ENCODE data around the gene GALNT15. TPM values are rescaled to one million over a fixed set of nuclear protein-coding genes. Genes with fewer than 3 reads are reported as not detected.

Gene GALNT15
- total RNA-seq, 3 donors from 2014 or later: 68.5 to 492 (median 215) TPM

DNA sequence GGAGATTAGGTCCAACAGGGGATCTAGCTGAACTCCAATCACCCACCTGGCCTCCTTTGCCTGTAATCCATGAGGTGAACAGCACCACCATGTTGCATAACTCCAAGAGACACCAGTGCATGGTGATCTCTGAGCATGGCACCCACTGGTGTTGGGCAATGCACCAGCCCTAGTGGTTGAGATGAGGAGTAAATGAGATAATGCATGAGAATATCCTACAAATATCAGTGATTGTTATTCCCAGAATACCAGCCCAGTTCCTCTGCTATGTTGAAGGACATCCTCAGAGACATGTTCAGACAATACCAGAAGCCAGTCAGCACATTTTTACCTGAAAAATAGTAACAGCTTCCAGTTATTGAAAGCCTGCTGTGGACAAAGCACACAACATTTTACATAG, 14.7 kb downstream of the GALNT15 start:
- peak in 1 of 3 donors; percentile 22 for TF ChIP-seq POLR2AphosphoS5 (IDR thresholded peaks at IDR 0.05)
- TF ChIP-seq POLR2A (IDR thresholded peaks at IDR 0.05): no peak

GRCh38 chr3:16190704-16191103, 16.2 kb downstream of the GALNT15 start:
- Histone ChIP-seq H3K36me3 (no peaks in the 10 kb centered on the region), H3K9me3 (no peaks in the 10 kb centered on the region), H3K27ac (no peak overlapping the region), H3K4me1 (no peaks in the 10 kb centered on the region), H3K27me3 (no peaks in the 10 kb centered on the region), H3K4me3 (no peak overlapping the region)
- TF ChIP-seq POLR2AphosphoS5 (IDR thresholded peaks at IDR 0.05): no peak
- no peak for TF ChIP-seq CTCF (IDR thresholded peaks at IDR 0.05)
- TF ChIP-seq POLR2A (IDR thresholded peaks at IDR 0.05): no peak
- intact Hi-C loops (cut with DNase I; ENCODE audit: low total_unique reads): no loop called here
- DNase-seq (ENCODE audit: low spot score in 2 of 2): no peak

More for the DNA sequence above, 14.7 kb downstream of the GALNT15 start:
- Histone ChIP-seq H3K36me3 (no peaks in the 10 kb centered on the region), H3K4me3 (no peak overlapping the region), H3K27me3 (no peaks in the 10 kb centered on the region), H3K27ac (no peak overlapping the region), H3K4me1 (no peaks in the 10 kb centered on the region), H3K9me3 (no peaks in the 10 kb centered on the region)
- intact Hi-C loops (cut with DNase I; ENCODE audit: low total_unique reads): no loop called here
- DNase-seq (ENCODE audit: low spot score in 2 of 2): no peak

GRCh38 chr3:16191591-16191990, 17.1 kb downstream of the GALNT15 start:
- no peaks in the 10 kb centered on the region for H3K27me3 ChIP-seq
- no peaks in the 10 kb centered on the region for H3K36me3 ChIP-seq
- H3K4me1 ChIP-seq: no peaks in the 10 kb centered on the region
- no peak overlapping the region for H3K27ac ChIP-seq
- TF ChIP-seq CTCF (IDR thresholded peaks at IDR 0.05) (no peak), POLR2AphosphoS5 (IDR thresholded peaks at IDR 0.05) (no peak), POLR2A (IDR thresholded peaks at IDR 0.05) (no peak)
- no peaks in the 10 kb centered on the region for H3K9me3 ChIP-seq
- H3K4me3 ChIP-seq: no peak overlapping the region
- intact Hi-C loops (cut with DNase I; ENCODE audit: low total_unique reads): no loop called here
- no peak for DNase-seq (ENCODE audit: low spot score in 2 of 2)

DNA sequence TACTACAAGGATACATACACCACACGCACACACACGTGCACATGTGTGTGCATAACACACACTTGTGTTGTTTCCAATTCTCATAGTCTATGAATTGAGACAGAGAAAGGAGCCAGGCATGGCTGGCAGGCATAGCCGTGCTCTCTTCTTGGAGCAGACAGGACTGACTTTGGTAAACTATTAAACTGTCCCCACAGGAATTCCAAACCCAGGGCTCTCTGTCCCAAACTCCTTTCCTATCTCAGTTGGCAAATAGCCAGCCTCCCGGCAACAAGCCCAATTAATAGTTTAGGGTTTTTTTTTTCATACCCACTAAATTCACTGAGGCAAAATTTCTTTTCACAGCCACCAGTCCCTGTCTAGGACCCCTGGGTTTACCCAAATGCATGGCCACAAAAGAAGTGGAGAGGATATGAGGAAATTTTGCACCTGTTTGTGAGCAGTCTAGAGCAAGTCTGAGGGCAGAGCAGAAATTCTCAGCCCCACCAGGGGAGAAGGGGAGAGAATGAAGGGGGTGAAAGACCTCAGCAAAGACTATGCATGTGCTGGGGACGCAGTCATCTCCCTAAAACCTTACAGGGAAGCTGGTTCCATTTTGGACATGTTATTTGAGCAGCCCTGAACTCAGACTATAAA, 17.8 kb downstream of the GALNT15 start:
- H3K27ac ChIP-seq: no peak overlapping the region
- H3K36me3 ChIP-seq: no peaks in the 10 kb centered on the region
- H3K27me3 ChIP-seq: no peaks in the 10 kb centered on the region
- H3K4me1 ChIP-seq: no peaks in the 10 kb centered on the region
- no peak for DNase-seq (ENCODE audit: low spot score in 2 of 2)
- no peaks in the 10 kb centered on the region for H3K9me3 ChIP-seq
- TF ChIP-seq POLR2AphosphoS5 (IDR thresholded peaks at IDR 0.05): no peak
- no peak for TF ChIP-seq POLR2A (IDR thresholded peaks at IDR 0.05)
- intact Hi-C loops (cut with DNase I; ENCODE audit: low total_unique reads): no loop called here
- no peak overlapping the region for H3K4me3 ChIP-seq

DNA sequence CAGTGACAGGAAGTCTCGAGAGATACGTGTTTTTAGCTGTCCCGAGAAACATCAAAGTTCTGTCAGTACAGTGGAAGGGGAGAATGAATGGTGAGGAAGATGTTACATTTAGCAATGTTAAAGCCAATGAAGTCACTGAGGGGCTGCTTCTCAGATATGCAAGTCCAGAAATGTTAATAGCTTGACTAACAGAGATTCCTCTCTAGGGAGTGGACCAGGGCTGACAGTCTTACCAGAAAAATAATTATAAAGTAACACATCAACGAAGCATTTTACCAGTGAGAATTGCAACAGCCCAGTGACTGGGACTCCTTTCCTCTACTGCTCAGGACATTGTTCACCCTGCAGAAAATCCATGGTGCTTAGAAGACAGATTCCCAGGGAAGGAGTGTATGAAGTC, 23.9 kb downstream of the GALNT15 start:
- Histone ChIP-seq H3K4me3 (no peak overlapping the region), H3K36me3 (no peaks in the 10 kb centered on the region), H3K4me1 (no peaks in the 10 kb centered on the region), H3K27ac (no peak overlapping the region), H3K9me3 (no peaks in the 10 kb centered on the region), H3K27me3 (no peaks in the 10 kb centered on the region)
- no peak for DNase-seq (ENCODE audit: low spot score in 2 of 2)
- intact Hi-C loops (cut with DNase I; ENCODE audit: low total_unique reads): no loop called here
- no peak for TF ChIP-seq CTCF (IDR thresholded peaks at IDR 0.05)
- TF ChIP-seq POLR2A (IDR thresholded peaks at IDR 0.05): no peak
- TF ChIP-seq POLR2AphosphoS5 (IDR thresholded peaks at IDR 0.05): no peak

- no peak overlapping the region for H3K27ac ChIP-seq
- H3K27me3 ChIP-seq: no peaks in the 10 kb centered on the region
- no peaks in the 10 kb centered on the region for H3K4me1 ChIP-seq
- H3K36me3 ChIP-seq: no peaks in the 10 kb centered on the region
- no peak for TF ChIP-seq POLR2A (IDR thresholded peaks at IDR 0.05)
- no peak for TF ChIP-seq CTCF (IDR thresholded peaks at IDR 0.05)
- no peak for TF ChIP-seq POLR2AphosphoS5 (IDR thresholded peaks at IDR 0.05)
- H3K9me3 ChIP-seq: no peaks in the 10 kb centered on the region
- DNase-seq (ENCODE audit: low spot score in 2 of 2): no peak
- intact Hi-C loops (cut with DNase I; ENCODE audit: low total_unique reads): no loop called here
- no peak overlapping the region for H3K4me3 ChIP-seq
Measured at GRCh38 chr3:16199769-16200168, 25.3 kb downstream of the GALNT15 start.

Measured in breast epithelium (tissue), 4 donors.